ENCODE results near the gene CYP4B1. TPM values are rescaled to one million over a fixed set of nuclear protein-coding genes. Genes with fewer than 3 reads are reported as not detected.
"Not testable (repeated sequence)": the region's sequence is repeated elsewhere in the genome, so short reads cannot be mapped to it uniquely, and the experiment has no call there.

CYP4B1 gene
- total RNA-seq, 2 donors from 2014 or later, result not detected

DNA sequence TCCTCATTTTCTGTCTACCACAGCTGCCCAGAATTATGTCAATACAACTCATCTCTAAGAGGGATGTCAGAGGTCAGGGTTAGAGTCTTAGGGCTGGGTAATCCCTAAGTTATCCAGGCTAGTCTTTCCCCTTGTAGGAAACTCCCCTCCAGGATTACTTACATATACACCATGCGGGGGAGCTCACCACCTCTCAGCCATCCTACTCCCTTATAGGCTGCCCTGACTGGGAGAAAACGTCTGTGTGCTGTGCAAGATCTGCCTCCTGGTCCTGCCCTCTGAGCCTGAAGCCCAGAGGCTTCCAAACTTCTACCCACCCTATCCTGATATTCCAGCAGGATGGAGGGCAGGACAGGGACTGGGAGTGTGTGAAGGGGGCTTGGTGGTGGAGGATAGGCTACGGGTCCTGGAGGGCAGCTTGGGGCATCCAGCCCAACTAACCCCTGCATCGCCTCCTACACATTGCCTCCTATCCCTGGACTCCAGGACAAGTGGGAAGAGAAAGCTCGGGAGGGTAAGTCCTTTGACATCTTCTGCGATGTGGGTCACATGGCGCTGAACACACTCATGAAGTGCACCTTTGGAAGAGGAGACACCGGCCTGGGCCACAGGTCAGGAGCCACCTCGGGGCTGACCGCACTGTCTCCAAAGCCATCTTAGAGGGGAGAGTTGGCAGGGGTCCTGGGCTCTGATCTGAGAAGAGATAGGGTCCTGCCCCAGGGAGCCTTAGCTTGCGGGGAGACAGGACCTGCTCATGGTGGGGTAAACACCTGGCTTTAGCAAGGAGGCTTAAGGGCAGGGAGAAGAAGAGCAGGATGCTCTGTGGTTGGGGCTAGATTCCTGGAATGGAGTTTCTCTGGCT, 14.4 kb downstream of the CYP4B1 start:
- H3K36me3 Mint-ChIP-seq, result no peaks in the 10 kb centered on the region
- no peaks in the 10 kb centered on the region for H3K9me3 Mint-ChIP-seq
- H3K27me3 Mint-ChIP-seq, result peaks cover 3 to 5% of the 10 kb centered on the region in 2 donors
- H3K27ac Mint-ChIP-seq, result no peak overlapping the region
- DNase-seq (ENCODE audit: low spot score) (no peak), ATAC-seq (peak in 1 of 2 donors; percentile 37)
- no peaks in the 10 kb centered on the region for H3K4me1 Mint-ChIP-seq (ENCODE audit: low read depth in 2 of 2)
- H3K4me3 Mint-ChIP-seq, result no peak overlapping the region

DNA sequence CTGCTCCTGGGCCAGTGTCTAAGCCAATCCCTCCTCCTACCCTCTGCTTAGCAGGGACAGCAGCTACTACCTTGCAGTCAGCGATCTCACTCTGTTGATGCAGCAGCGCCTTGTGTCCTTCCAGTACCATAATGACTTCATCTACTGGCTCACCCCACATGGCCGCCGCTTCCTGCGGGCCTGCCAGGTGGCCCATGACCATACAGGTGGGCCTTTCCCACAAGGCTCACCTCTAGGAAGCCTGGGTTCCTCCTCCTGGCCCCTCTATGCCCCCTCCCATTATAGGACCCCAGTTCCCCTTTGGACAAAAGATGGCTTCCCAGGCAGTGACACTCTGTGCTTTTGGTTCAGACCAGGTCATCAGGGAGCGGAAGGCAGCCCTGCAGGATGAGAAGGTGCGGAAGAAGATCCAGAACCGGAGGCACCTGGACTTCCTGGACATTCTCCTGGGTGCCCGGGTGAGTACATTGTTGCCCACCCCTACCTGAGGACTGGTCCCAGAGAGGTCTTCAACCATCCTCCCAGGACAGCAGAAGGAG, 15.1 kb downstream of the CYP4B1 start:
- no peaks in the 10 kb centered on the region for H3K36me3 Mint-ChIP-seq
- H3K27me3 Mint-ChIP-seq, result peaks cover 3 to 5% of the 10 kb centered on the region in 2 donors
- H3K4me3 Mint-ChIP-seq, result no peak overlapping the region
- no peak for ATAC-seq
- no peaks in the 10 kb centered on the region for H3K9me3 Mint-ChIP-seq
- no peak overlapping the region for H3K27ac Mint-ChIP-seq
- H3K4me1 Mint-ChIP-seq (ENCODE audit: low read depth in 2 of 2), result no peaks in the 10 kb centered on the region
- DNase-seq (ENCODE audit: low spot score), result no peak

DNA sequence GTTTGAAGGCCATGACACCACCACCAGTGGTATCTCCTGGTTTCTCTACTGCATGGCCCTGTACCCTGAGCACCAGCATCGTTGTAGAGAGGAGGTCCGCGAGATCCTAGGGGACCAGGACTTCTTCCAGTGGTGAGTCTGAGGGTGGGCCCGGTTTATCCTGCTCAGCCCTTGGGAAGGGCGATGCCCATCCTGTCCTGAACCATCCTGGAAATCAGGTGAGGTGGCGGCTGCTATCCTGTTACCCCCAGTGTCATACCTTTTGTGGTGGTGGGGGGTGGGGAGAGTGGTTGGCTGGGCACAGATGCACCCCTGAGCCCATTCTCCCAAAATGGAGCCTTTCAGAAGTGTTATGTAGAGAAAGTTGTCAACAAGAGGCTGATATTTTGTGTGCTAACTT, 16.3 kb downstream of the CYP4B1 start:
- Mint-ChIP-seq H3K27ac (no peak overlapping the region), H3K4me1 (ENCODE audit: low read depth in 2 of 2) (peaks cover 0 to 6% of the 10 kb centered on the region in 2 donors), H3K4me3 (no peak overlapping the region), H3K36me3 (no peaks in the 10 kb centered on the region), H3K27me3 (peaks cover 3 to 5% of the 10 kb centered on the region in 2 donors), H3K9me3 (no peaks in the 10 kb centered on the region)
- ATAC-seq (no peak), DNase-seq (ENCODE audit: low spot score) (no peak)

DNA sequence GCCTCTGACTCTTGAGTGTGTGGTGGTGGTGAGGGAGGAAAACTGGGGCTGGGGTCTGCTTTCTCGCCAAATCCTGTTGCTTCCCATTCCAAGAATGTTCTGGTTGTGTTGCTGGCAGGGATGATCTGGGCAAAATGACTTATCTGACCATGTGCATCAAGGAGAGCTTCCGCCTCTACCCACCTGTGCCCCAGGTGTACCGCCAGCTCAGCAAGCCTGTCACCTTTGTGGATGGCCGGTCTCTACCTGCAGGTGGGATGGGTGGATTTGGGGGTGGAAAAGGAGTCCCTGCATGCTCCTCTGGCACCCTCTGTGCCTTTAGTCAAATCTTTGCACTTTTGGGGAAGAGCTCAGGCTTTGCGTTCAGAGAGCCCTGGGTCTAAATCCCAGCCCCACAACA, 18.1 kb downstream of the CYP4B1 start:
- Mint-ChIP-seq H3K36me3 (no peaks in the 10 kb centered on the region), H3K4me1 (ENCODE audit: low read depth in 2 of 2) (peaks cover 0 to 10% of the 10 kb centered on the region in 2 donors), H3K27me3 (peaks cover 3 to 5% of the 10 kb centered on the region in 2 donors), H3K27ac (no peak overlapping the region), H3K4me3 (no peak overlapping the region), H3K9me3 (no peaks in the 10 kb centered on the region)
- ATAC-seq, result no peak
- no peak for DNase-seq (ENCODE audit: low spot score)

DNA sequence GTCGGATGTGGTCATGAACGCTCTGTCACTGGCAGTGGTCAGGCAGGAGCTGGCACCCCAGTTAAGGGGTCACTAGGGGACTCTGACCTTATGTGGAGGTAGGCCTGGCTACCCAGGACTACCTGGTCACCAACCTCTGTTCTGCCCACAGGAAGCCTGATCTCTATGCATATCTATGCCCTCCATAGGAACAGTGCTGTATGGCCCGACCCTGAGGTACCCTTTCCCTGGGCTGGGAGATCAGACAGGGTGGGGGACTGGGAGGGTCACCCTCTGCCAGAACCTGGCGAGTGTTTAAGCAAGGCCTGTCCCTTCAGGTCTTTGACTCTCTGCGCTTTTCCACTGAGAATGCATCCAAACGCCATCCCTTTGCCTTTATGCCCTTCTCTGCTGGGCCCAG, 19.0 kb downstream of the CYP4B1 start:
- no peaks in the 10 kb centered on the region for H3K36me3 Mint-ChIP-seq
- H3K27ac Mint-ChIP-seq, result no peak overlapping the region
- H3K9me3 Mint-ChIP-seq, result peaks cover 2% of the 10 kb centered on the region
- no peak overlapping the region for H3K4me3 Mint-ChIP-seq
- H3K27me3 Mint-ChIP-seq, result peaks cover 5 to 7% of the 10 kb centered on the region in 2 donors
- H3K4me1 Mint-ChIP-seq (ENCODE audit: low read depth in 2 of 2), result peaks cover 0 to 10% of the 10 kb centered on the region in 2 donors
- DNase-seq (ENCODE audit: low spot score) (no peak), ATAC-seq (no peak)

DNA sequence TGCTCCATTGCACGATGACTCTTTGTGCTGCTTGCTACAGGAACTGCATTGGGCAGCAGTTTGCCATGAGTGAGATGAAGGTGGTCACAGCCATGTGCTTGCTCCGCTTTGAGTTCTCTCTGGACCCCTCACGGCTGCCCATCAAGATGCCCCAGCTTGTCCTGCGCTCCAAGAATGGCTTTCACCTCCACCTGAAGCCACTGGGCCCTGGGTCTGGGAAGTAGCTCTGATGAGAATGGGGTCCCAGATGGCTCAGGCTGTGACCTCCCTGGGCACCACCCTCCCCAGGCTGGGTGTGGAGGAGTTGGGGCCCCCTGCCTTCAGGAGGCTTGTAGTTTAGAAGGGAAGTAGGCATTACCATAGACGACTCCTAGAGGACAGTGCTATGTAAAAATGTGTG, 19.7 kb downstream of the CYP4B1 start:
- Mint-ChIP-seq H3K27ac (no peak overlapping the region), H3K9me3 (peaks cover 2% of the 10 kb centered on the region), H3K27me3 (peaks cover 5 to 8% of the 10 kb centered on the region in 2 donors), H3K4me1 (ENCODE audit: low read depth in 2 of 2) (peaks cover 0 to 10% of the 10 kb centered on the region in 2 donors), H3K36me3 (no peaks in the 10 kb centered on the region), H3K4me3 (no peak overlapping the region)
- DNase-seq (ENCODE audit: low spot score), result no peak
- no peak for ATAC-seq

DNA sequence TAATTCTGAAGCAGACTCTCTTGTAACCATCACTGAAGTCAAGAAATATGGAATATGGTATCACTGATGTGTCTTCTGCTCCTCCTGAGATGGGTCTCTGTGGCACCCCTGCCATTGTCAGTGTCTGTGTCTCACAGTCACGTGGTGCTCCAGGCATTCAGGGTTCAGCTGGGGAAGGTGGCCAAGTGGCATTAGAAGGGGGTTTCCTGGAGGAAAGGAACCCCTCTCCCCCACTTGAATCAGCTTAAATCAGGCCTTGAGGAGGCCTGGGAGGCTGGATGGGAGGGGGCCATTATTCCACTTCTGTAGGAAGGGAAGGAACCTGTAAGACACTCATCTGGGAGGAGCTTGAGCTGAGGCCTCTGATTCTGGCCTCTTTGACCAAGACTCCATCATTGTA, 20.5 kb downstream of the CYP4B1 start:
- Mint-ChIP-seq H3K27me3 (peaks cover 5 to 8% of the 10 kb centered on the region in 2 donors), H3K27ac (no peak overlapping the region)
- DNase-seq (ENCODE audit: low spot score), result no peak

DNA sequence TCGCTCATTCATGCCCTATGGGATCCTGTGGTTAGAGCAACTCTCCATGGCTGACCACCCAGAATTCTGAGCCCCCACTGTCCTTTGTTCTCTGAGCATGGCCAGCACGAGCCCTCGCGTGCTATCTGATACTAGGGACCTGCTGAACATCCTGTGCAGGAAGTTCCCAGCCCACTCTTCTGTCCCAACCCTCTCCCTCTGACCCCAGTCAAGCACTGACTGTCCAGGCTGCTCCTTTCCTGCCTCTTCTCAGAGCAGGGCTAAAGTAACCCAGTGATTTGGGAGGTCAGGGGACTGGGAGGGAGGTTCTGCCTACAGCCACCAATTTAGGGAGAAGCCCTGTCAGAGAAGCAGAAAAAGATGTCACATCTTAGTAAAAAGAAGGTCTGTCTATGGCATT, 21.2 kb downstream of the CYP4B1 start:
- no peaks in the 10 kb centered on the region for H3K36me3 Mint-ChIP-seq
- H3K4me1 Mint-ChIP-seq (ENCODE audit: low read depth in 2 of 2), result peaks cover 0 to 10% of the 10 kb centered on the region in 2 donors
- no peak for ATAC-seq
- DNase-seq (ENCODE audit: low spot score), result no peak
- H3K4me3 Mint-ChIP-seq, result no peak overlapping the region
- peaks cover 5 to 8% of the 10 kb centered on the region in 2 donors for H3K27me3 Mint-ChIP-seq
- H3K27ac Mint-ChIP-seq, result no peak overlapping the region
- H3K9me3 Mint-ChIP-seq, result peaks cover 2% of the 10 kb centered on the region

More for the DNA sequence above, 20.5 kb downstream of the CYP4B1 start:
- Mint-ChIP-seq H3K4me3 (no peak overlapping the region), H3K4me1 (ENCODE audit: low read depth in 2 of 2) (peaks cover 0 to 10% of the 10 kb centered on the region in 2 donors), H3K36me3 (no peaks in the 10 kb centered on the region), H3K9me3 (peaks cover 2% of the 10 kb centered on the region)
- no peak for ATAC-seq

DNA sequence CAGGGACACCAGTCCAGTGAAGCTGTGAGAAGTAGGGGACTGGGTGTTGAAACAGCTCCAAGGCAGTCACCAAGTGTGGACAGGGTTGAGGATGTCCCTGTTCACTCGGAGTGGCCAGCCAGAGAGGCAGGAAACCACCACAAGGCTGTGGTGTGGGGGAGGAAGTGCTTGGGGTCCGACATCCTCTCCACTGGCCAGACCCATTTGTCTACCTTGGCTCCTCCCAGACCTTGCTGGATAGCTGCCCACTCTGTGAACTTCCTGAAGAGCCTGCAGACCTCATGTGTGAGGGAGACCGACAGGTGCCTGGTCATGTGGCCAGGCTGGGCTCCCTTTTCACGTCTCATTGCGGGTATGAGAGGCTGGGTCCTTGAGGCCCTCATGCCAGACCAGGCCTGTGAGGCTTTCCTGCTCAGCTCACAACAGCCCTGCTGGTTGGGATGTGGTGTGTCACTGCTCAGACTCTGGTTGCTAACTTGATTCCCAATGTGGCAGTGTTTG, 21.8 kb downstream of the CYP4B1 start:
- ATAC-seq, result peak; percentile 71
- H3K27ac Mint-ChIP-seq, result no peak overlapping the region
- peaks cover 5 to 8% of the 10 kb centered on the region in 2 donors for H3K27me3 Mint-ChIP-seq
- H3K4me1 Mint-ChIP-seq (ENCODE audit: low read depth in 2 of 2), result peaks cover 0 to 10% of the 10 kb centered on the region in 2 donors
- DNase-seq (ENCODE audit: low spot score), result no peak
- H3K9me3 Mint-ChIP-seq, result peaks cover 2% of the 10 kb centered on the region
- H3K36me3 Mint-ChIP-seq, result no peaks in the 10 kb centered on the region
- no peak overlapping the region for H3K4me3 Mint-ChIP-seq

DNA sequence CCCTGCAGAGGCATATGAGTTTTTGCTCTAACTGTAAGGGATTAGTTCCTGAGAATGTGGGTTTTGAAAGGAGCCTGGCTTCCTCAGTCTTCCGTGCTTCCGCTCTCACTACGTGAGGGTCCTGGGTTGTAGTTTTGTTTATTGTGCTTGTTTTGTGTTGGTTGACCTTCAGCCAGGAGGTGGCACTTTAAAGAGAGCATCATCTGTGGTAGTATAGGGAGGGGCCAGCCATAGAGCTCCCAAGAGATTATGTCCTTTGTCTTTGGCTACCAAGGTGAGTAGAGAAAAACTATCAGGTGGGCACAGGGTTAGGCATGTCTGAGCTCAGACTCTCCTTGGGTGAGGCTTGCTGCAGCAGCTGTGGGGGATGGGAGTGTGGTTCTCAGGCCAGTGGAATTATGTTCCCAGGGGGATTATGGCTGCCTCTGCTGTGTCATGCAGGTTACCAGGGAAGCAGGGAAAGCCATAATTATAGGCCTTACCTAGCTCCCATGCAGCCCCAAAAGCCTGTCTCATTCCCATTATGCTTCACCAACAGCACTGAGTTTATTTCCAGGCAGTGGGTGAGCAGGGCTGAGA, 23.5 kb downstream of the CYP4B1 start:
- Mint-ChIP-seq H3K27me3 (peaks cover 0 to 10% of the 10 kb centered on the region in 2 donors), H3K27ac (no peak overlapping the region), H3K4me3 (no peak overlapping the region), H3K36me3 (no peaks in the 10 kb centered on the region), H3K9me3 (peaks cover 2% of the 10 kb centered on the region), H3K4me1 (ENCODE audit: low read depth in 2 of 2) (peaks cover 0 to 10% of the 10 kb centered on the region in 2 donors)
- ATAC-seq, result no peak
- DNase-seq (ENCODE audit: low spot score), result no peak

DNA sequence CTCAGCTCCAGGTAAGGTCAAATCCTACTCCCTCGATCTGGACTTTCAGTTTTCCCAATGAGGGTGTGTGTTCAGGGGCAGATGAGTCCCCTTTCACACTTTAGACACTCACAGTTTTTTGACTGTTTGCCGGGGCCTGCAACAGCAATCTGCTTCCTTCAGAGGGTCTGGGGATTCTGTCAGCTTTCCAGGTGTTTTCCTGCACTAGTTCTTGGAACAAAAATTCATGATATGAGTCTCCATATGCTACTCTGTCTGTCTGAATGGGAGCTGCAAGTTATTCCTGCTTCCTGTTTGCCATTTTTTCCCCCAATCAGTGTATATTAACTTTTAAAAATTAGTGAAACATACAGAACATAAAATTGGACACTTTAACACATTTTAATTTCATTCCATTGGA, 24.3 kb downstream of the CYP4B1 start:
- no peak for ATAC-seq
- H3K4me1 Mint-ChIP-seq (ENCODE audit: low read depth in 2 of 2), result peaks cover 0 to 10% of the 10 kb centered on the region in 2 donors
- H3K27ac Mint-ChIP-seq, result no peak overlapping the region
- no peak for DNase-seq (ENCODE audit: low spot score)
- peaks cover 5 to 16% of the 10 kb centered on the region in 2 donors for H3K27me3 Mint-ChIP-seq
- H3K4me3 Mint-ChIP-seq, result no peak overlapping the region
- peaks cover 2% of the 10 kb centered on the region for H3K9me3 Mint-ChIP-seq
- peaks cover 3% of the 10 kb centered on the region for H3K36me3 Mint-ChIP-seq

DNA sequence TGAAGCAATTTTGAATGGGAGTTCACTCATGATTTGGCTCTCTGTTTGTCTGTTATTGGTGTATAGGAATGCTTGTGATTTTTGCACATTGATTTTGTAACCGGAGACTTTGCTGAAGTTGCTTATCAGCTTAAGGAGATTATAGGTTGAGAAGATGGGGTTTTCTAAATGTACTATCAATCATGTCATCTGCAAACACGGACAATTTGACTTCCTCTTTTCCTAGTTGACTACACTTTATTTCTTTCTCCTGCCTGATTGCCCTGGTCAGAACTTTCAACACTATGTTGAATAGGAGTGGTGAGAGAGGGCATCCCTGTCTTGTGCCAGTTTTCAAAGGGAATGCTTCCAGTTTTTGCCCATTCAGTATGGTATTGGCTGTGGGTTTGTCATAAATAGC, 28.0 kb downstream of the CYP4B1 start:
- not testable (repeated sequence) for H3K9me3 Mint-ChIP-seq; H3K4me1 Mint-ChIP-seq (ENCODE audit: low read depth in 2 of 2); H3K4me3 Mint-ChIP-seq; ATAC-seq; H3K36me3 Mint-ChIP-seq; H3K27ac Mint-ChIP-seq; DNase-seq (ENCODE audit: low spot score)
- H3K27me3 Mint-ChIP-seq, result peaks cover 25 to 27% of the 10 kb centered on the region in 2 donors

DNA sequence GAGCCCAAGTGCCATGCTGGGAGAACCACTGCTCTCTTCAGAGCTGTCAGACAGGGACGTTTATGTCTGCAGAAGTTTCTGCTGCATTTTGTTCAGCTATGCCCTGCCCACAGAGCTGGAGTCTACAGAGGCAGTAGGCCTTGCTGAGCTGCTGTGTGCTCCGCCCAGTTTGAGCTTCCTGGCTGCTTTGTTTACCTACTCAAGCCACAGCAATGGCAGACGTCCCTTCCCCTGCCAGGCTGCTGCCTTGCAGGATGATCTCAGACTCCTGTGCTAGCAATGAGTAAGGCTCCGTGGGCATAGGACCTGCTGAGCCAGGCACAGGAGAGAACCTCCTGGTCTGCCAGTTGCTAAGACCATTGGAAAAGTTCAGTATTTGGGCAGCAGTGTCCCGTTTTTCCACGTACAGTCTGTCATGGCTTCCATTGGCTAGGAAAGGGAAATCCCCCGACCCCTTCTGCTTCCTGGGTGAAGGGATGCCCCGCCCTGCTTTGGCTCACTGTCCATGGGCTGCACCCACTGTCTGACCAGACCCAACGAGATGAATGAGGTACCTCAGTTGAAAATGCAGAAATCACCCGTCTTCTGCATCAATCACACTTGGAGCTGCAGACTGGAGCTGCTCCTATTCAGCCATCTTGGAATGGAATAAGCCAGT, 31.9 kb downstream of the CYP4B1 start:
- ATAC-seq (no peak), DNase-seq (ENCODE audit: low spot score) (no peak)
- Mint-ChIP-seq H3K27me3 (peaks cover 26 to 44% of the 10 kb centered on the region in 2 donors), H3K4me1 (ENCODE audit: low read depth in 2 of 2) (no peaks in the 10 kb centered on the region), H3K4me3 (no peak overlapping the region), H3K9me3 (no peaks in the 10 kb centered on the region), H3K36me3 (peaks cover 5% of the 10 kb centered on the region), H3K27ac (no peak overlapping the region)

All from natural killer cell treated with Interleukin-12 subunit alpha and Interleukin-12 subunit beta and Interleukin-15 and Interleukin-18, amount 100 ng/mL, for 72 hours (primary cell).